Mononuclear cell (primary cell): ENCODE results near the gene ZFP3. TPM values are rescaled to one million over a fixed set of nuclear protein-coding genes. Genes with fewer than 3 reads are reported as not detected.
"Not testable (repeated sequence)": the region's sequence is repeated elsewhere in the genome, so short reads cannot be mapped to it uniquely, and the experiment has no call there.

Source experiments
- H3K27me3 ChIP-seq: 2 replicates; pipeline ENCODE4 v1.6.0; 2011; ENCODE audit warnings: low read length, control low read depth; ENCODE audit not compliant: insufficient read depth
- H3K4me1 ChIP-seq: 2 replicates; pipeline ENCODE4 v1.5.1; 2011; ENCODE audit warnings: mild to moderate bottlenecking, low read length, control low read depth; ENCODE audit not compliant: insufficient read depth
- H3K4me3 ChIP-seq: 2 replicates; pipeline ENCODE4 v1.5.1; 2011; ENCODE audit warnings: mild to moderate bottlenecking, low read length, moderate library complexity
- H3K9me3 ChIP-seq: 2 replicates; pipeline ENCODE4 v1.5.1; 2011; ENCODE audit warnings: low read depth, mild to moderate bottlenecking, control low read depth, low read length
- total RNA-seq: library from RNA; depleted of rRNA; stranded (reverse); fragments of >200 nt; gene quantifications from one replicate; pipeline ENCODE4 v1.2.3, GENCODE V29; 2012

The ZFP3 gene
- total RNA-seq, 1 donor = 1.9 TPM

DNA sequence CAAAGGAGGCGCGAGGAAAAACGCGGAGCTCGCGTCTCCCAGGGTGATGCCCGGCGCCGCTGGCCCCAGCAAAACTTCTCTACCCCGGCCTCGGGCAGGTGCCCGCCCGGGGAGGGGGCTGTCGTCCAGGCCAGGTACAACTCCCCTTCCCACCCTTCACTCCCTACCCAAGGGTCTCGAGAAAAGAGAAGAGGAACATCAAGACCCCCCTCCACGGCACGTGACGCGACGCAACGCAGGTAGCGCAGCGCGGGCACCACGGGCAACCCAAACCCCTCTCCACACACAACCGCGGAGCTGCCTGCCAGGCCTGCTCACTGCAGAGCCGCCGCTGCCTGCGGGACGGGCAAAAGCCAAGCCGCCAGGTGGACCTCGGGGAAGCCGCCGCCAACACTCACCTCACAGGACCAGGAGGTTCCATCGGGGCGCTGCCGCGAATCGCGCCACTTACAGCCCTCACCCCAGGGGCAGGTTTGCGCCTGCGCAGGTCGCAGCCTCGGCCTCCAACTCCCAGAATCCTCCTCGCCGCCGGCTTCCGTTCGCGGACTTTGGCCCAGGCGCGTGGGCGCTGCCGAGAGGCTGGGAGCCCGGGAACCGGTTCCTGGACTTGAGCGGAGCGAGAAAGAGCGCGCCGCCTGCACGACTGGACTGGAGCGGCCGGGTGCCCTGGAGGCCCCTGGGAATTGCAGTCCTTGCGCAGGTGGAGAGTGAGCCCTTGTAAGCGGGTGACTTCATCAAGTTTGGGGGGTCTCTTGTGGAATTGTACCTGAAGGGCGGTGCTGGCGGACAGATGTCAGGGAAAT lies 33.3 kb downstream of the ZFP3 start, which contains the start of gene ZNF232:
Gene ZNF232, minus strand, starts transcription at position 477 of the 803 bp plus-strand sequence. Its CDS starts 56 bp downstream, at position 421.
- Histone ChIP-seq H3K4me3 (peak within 1 kb of the TSS; percentile 84), H3K4me1 (peaks cover 19% of the 10 kb centered on the region), H3K27me3 (peaks cover 12% of the 10 kb centered on the region), H3K9me3 (peaks cover under 1% of the 10 kb centered on the region)

DNA sequence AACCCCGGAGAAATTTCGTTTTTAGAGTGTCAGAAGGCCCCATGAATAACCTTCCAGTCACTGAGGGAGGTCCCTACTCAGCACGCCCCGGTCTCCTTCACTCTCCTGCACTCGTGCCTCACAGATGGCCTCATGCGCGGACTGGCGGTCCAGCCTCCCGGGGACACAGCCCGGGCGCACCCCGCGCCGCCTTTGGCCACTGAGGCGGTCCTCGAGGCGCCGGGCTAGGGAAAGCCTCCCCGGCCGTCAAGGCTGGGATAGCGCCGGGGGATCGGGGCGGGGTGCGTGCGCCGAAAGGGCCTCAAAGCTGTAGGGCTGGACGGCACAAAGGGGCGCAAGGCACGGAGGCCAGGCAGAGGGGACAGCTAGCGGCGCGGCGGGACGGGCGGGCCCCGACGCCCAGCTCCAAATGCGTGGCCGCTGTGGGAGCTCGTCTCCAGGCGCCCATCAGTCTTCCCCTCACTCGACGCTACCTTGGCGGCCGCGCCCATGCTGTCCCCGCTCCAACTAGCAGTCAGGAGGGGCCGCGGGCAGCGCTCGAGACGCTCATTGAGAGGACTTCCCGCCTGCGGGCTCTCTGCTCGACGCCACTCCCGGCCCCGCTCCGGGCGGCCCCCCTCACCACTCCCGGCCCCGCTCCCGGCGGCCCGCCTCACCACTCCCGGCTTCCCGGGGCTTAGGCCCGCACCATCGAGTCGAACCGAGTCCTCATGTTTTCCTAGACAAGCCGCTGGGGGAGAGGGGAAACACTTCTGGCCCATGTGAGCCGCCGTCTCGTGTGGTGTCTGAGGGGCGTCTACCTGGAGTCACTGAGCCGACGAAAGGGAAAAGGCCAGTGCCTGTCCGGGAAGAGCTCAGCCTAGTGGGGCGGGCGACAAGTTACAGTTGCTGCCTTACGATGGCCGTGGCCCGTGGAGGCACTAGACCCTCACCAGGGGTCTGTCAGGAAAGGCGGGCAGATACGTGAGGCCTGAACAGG lies 37.7 kb downstream of the ZFP3 start, which contains the start of gene USP6:
Gene USP6, plus strand, starts transcription at position 360 of the 979 bp plus-strand sequence. CDS start 14,336 bp downstream, outside the sequence.
- H3K4me1 ChIP-seq = peaks cover 12% of the 10 kb centered on the region
- no peaks in the 10 kb centered on the region for H3K9me3 ChIP-seq
- H3K4me3 ChIP-seq = no peak within 1 kb of the TSS
- H3K27me3 ChIP-seq = peaks cover 23% of the 10 kb centered on the region

GRCh38 chr17:5118219-5118618 lies 40.0 kb downstream of the ZFP3 start:
- peaks cover 5% of the 10 kb centered on the region for H3K4me1 ChIP-seq
- H3K4me3 ChIP-seq = no peak overlapping the region
- H3K27me3 ChIP-seq = peaks cover 30% of the 10 kb centered on the region
- no peaks in the 10 kb centered on the region for H3K9me3 ChIP-seq

- peaks cover 5% of the 10 kb centered on the region for H3K4me1 ChIP-seq
- H3K27me3 ChIP-seq = peaks cover 38% of the 10 kb centered on the region
- H3K9me3 ChIP-seq = no peaks in the 10 kb centered on the region
- H3K4me3 ChIP-seq = no peak overlapping the region
These were observed 41.8 kb downstream of the ZFP3 start for GRCh38 chr17:5120036-5120435.

GRCh38 chr17:5120436-5121185 lies 42.3 kb downstream of the ZFP3 start:
- not testable (repeated sequence) for H3K4me1 ChIP-seq, H3K9me3 ChIP-seq, H3K4me3 ChIP-seq
- H3K27me3 ChIP-seq = peaks cover 34% of the 10 kb centered on the region

GRCh38 chr17:5121186-5121841 lies 43.0 kb downstream of the ZFP3 start:
- Histone ChIP-seq H3K9me3 (no peaks in the 10 kb centered on the region), H3K4me3 (no peak overlapping the region), H3K4me1 (peaks cover 5% of the 10 kb centered on the region), H3K27me3 (peaks cover 28% of the 10 kb centered on the region)

DNA sequence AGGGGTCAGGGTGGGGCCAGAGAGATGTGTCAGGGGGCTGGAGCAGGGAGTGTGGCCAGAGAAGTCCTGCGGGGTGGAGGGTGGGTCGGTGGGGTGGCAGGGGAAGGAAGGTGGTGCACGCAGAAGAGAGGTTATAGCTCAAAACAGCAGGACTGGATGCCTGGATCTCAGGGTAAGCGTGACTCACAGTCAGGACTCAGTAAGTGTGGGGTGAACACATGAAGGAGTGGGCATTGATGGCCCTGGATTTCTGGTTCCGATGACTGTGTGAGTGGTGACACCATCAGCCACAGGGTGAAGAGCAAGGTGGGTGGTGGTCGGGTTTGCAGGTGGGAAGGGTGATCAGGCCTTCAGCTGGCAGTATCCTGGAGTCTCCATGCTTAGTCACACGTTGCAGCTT lies 43.8 kb downstream of the ZFP3 start:
- peaks cover 21% of the 10 kb centered on the region for H3K27me3 ChIP-seq
- not testable (repeated sequence) for H3K4me3 ChIP-seq, H3K4me1 ChIP-seq, H3K9me3 ChIP-seq

GRCh38 chr17:5122586-5123342 lies 44.5 kb downstream of the ZFP3 start:
- Histone ChIP-seq H3K4me1 (peaks cover 5% of the 10 kb centered on the region), H3K27me3 (peaks cover 19% of the 10 kb centered on the region), H3K4me3 (no peak overlapping the region), H3K9me3 (no peaks in the 10 kb centered on the region)

- Histone ChIP-seq H3K9me3 (no peaks in the 10 kb centered on the region), H3K27me3 (peaks cover 15% of the 10 kb centered on the region), H3K4me3 (no peak overlapping the region), H3K4me1 (peaks cover 5% of the 10 kb centered on the region)
These were observed 45.3 kb downstream of the ZFP3 start for GRCh38 chr17:5123343-5124124.

- not testable (repeated sequence) for H3K9me3 ChIP-seq, H3K4me1 ChIP-seq, H3K4me3 ChIP-seq
- peaks cover 15% of the 10 kb centered on the region for H3K27me3 ChIP-seq
These were observed 46.0 kb downstream of the ZFP3 start for GRCh38 chr17:5124125-5124760.

DNA sequence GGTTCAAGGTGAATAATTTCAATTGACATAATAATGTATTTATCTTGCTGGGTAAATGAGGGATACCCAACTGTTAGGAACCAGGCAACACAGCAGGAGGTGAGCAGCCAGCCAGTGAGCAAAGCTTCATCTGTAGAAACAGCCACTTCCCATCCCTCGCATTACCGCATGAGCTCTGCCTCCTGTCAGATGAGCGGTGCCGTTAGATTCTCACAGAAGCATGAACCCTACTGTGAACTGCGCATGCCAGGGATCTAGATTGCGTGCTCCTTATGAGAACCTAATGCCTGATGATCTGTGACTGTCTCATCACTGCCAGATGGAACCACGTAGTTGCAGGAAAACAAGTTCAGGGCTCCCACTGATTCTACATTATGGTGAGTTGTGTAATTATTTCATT lies 46.6 kb downstream of the ZFP3 start:
- H3K4me1 ChIP-seq, H3K4me3 ChIP-seq, H3K9me3 ChIP-seq: not testable (repeated sequence)
- peaks cover 15% of the 10 kb centered on the region for H3K27me3 ChIP-seq

DNA sequence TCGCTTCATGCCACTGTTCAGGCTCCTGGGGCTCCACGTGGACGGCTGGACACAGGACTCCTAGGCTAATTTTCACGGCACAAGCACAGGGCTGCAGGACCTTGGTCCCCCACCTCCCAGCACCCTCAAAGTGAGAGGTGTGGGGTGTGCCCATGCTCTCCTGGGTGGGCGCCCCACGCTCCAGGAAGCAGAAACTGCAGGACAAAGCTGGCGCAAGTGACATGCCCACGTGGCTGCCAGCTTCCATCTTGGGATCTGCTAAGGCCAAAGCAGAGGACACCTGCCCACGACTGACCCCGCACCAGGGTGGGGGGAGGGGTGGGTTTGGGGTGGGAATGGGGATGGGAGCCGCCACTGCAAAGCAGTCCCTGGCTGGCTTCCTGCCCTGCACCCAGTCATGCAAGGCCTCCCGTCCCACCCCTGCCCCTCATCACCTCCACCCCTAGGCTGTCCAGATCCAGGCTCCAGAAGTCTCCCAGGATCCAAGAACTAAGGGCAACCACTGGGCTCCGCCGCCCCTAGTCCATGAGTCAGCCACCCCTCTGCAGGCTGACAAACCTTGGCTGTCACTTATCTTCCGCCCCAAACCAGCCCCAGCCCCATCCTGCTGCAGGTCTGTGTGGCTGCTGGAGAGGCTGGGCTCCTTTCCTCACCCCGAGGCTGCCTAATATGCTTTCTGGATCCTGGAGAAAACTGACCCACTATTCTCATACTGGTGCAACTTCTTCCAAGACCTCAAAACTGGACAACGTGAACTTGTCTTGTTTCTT lies 48.6 kb downstream of the ZFP3 start:
- H3K27me3 ChIP-seq = peaks cover 15% of the 10 kb centered on the region
- peaks cover 5% of the 10 kb centered on the region for H3K4me1 ChIP-seq
- no peak overlapping the region for H3K4me3 ChIP-seq

More for the DNA sequence above, 48.6 kb downstream of the ZFP3 start:
- no peaks in the 10 kb centered on the region for H3K9me3 ChIP-seq
